Measurements from ENCODE around the gene HLX.

The HLX gene

DNA sequence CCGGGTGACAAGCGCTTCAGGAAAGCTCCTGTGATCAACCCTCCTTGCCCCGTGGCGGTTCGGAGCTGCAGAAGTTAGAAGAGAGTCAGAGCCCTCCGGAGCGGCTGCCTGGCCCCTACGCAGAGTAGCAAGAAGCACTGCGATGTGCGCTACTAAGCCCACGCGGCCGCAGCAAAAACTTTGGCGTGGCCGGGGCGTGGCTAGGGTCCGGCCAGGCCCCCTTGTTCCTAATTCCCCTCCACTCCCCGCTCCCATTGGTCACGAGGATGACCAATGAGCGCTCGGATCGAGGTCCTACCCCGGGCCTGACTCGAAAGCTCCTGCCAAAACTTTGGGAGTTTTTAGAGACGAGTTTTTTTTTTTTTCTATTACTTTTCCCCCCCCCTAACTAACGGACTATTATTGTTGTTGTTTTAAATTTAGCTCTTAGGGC, at the start of gene HLX:
TSS of gene HLX (plus strand) at position 368 of the 433 bp plus-strand sequence. CDS start 415 bp downstream, outside the sequence.
- peak; percentile 63 for DNase-seq

DNA sequence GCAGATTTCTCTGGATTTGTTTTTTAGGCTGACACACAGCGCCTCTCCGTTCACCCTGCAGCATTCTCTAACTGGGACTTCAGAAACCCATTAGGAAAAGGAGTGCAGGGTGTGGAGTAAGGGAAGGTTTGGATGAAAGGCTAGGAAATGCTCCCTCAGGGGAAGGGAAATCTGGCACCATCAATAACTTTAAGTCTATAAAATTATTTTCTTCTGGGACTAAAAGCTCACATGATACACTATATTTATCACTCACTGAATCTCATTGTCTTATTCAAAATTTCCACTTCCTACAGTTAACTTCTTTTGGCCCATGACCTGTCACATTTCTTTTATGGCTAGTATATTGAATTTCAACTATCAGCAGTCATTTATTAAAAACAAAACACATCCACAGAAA, 45.8 kb upstream of the HLX start:
- no peak for DNase-seq

- DNase-seq = no peak
Measured at GRCh38 chr1:220834155-220834870, 44.9 kb upstream of the HLX start.

GRCh38 chr1:220838578-220838977, 40.7 kb upstream of the HLX start:
- no peak for DNase-seq

GRCh38 chr1:220839474-220839873, 39.8 kb upstream of the HLX start:
- no peak for DNase-seq

GRCh38 chr1:220841293-220841692, 38.0 kb upstream of the HLX start:
- DNase-seq = no peak

GRCh38 chr1:220843481-220844011, 35.7 kb upstream of the HLX start:
- DNase-seq = no peak

DNA sequence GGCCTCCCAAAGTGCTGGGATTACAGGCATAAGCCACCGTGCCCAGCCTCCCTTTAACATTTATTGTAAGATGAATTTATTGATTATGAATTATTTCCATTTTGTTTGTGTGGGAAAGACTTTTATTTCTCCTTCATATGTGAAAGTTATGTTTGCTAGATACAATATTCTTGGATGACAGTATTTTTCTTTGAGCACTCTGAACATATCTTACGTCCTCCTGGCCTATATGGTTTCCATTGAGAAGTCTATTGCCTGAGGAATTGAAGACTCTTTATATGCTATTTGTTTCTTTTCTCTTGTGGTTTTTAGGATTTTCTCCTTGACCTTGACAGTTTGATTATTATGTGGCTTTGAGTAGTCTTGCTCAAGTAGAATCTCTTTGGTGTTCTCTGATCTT, 26.8 kb upstream of the HLX start:
- no peak for DNase-seq

DNA sequence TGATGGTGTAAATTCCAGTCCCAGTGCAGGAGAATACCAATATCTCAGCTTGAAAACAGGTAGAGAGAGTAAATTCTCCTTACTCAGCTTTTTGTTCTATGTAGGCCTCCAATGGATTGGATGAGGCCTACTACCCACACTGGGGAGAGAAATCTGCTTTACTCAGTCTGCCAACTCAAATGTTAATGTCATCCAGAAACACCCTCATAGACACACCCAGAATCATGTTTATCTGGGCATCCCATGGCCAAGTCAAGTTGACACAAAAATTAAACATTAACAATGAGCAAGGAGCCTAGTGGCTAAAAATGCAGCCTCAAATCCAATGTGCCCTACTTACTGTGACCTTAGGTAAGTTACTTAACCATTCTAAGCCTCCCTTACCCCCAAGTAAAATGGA, 6.9 kb upstream of the HLX start:
- DNase-seq = no peak

DNA sequence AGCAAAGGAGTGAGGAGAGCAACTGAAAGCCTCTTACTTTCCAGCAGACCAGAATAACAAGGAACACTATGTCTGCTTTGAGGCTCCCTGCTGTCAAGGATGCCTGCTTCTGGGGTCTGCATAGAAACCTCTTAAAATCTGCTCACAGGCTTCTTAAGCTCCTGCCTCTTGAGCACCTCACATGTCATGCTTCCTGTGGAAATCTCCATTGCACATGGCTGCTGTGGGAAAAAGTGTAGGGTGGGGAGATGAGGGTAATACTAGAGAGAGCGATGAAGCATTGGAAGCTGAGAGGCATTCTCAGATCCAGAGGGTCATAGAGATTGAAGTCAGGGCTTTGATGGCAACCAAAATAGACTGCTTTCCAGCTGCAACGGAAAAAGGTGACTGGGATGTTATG, 6.2 kb upstream of the HLX start:
- DNase-seq = no peak

GRCh38 chr1:220873868-220874655, 5.2 kb upstream of the HLX start:
- DNase-seq = no peak

GRCh38 chr1:220875260-220875659, 4.0 kb upstream of the HLX start:
- DNase-seq = no peak

- no peak for DNase-seq
Measured at GRCh38 chr1:220876511-220877376, 2.5 kb upstream of the HLX start.

GRCh38 chr1:220877377-220878095, 1.7 kb upstream of the HLX start:
- DNase-seq = no peak

DNA sequence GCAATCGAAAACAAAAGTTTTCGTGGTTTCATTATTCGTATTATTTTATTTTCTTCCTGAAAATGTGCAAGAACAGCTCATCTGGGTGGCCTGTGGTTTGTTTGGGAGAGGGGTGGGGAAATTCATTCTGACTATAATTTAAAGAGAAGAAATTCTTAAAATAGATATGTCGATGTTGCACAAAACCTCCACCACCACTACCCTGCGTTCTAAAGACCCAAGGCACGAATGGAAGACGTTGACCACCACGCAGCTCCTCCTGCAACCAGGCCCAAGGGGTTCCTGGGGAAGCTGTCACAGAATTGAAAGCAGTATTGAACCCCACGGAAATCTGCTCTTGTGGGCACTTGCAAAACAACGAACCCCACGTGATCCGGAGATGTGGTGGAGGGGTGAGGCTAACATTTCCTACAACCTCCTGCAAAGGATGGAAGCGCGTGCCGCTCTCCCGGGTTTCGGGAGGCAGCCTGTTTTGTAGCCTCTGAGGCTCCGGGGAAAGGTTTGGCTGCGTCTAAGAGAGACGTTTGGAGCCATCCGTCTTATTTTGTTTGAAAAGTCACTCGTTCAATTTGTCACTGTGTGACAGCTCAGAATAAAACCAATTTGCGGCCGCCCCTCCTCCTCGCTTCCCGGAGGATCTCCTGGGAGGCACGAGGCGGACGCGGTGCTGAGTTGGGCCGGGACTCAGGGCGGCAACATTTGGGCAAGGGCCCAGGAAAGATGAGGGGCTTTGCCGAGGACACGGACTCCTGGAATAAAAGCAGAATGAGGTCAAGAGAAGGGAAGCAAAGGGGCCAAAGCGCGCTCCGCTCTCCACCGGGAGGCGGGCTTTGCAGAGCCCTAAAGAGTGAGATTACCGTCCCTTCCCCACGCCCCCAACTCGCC, 810 bp upstream of the HLX start:
- DNase-seq = no peak

DNA sequence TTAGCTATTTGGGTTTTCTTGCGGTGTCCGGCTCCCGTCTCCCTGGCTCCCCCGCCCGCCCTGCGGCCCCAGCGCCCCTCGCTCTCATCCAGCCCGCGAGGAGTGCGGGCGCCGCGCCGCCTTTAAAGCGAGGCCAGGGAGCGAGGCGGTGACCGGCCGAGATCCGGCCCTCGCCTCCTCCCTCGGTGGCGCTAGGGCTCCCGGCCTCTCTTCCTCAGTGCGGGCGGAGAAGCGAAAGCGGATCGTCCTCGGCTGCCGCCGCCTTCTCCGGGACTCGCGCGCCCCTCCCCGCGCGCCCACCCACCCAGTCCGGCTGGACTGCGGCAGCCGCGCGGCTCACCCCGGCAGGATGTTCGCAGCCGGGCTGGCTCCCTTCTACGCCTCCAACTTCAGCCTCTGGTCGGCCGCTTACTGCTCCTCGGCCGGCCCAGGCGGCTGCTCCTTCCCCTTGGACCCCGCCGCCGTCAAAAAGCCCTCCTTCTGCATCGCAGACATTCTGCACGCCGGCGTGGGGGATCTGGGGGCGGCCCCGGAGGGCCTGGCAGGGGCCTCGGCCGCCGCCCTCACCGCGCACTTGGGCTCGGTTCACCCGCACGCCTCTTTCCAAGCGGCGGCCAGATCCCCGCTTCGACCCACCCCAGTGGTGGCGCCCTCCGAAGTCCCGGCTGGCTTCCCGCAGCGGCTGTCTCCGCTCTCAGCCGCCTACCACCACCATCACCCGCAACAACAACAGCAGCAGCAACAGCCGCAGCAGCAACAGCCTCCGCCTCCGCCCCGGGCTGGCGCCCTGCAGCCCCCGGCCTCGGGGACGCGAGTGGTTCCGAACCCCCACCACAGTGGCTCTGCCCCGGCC, 492 bp downstream of the HLX start:
- DNase-seq = no peak

DNA sequence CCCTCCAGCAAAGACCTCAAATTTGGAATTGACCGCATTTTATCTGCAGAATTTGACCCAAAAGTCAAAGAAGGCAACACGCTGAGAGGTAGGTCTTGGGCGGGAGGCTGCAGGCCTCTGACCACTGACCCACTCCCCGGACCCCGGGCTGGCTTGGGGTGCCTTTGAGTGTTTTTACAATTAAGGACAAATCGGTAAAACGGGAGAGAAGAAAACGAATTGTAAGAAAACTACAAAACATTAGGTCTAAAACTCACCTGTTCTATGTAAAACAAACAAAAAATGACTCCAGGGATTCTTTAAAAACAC, 1.1 kb downstream of the HLX start:
- no peak for DNase-seq

- no peak for DNase-seq
Measured at GRCh38 chr1:220880726-220881506, 1.7 kb downstream of the HLX start.

DNA sequence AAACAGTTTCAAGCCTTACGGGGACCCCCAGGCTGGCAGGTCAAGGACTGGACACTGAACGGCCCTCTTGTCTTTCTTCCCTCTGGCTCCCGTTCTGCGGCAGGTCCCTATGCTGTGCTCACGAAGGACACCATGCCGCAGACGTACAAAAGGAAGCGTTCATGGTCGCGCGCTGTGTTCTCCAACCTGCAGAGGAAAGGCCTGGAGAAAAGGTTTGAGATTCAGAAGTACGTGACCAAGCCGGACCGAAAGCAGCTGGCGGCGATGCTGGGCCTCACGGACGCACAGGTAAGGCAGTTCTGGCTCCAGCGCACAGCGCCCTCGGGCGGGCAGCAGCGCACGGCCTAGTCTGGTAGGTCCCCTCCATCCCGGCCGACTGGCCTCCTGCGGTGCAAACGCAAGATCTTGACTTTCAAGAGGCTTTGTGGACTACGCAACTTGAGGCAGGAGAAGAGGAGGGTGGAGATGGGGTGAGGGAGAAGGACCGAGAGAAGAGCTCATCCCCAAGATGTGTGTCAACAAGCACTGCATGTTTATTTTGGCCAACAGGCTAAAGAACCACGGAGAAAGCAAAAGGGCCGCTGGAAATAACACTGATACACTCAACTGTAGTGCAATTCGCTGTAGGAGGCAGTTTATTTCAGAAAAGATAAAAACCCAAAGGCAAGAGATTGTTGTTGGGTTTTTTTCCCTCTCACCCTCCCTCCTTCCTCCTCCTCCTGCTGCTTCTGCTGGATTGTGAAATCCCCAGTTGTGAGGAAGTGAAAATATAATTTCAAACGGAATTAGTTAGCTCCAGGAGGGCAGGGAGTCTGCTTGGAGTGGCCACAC, 3.0 kb downstream of the HLX start:
- no peak for DNase-seq
